IPS DF 6.9 (cell line): ENCODE results near the gene ITGB7.
"Not testable (repeated sequence)": the region's sequence is repeated elsewhere in the genome, so short reads cannot be mapped to it uniquely, and the experiment has no call there.

ENCODE experiments used
- DNase-seq: peaks from one replicate; pipeline ENCODE4 v3.0.0-alpha.2; 2013; ENCODE audit warnings: low read depth, low spot score
- H3K27ac ChIP-seq: one replicate; pipeline ENCODE4 v1.5.1; 2013; ENCODE audit warnings: low read length, control low read depth
- H3K27me3 ChIP-seq: 2 replicates; pipeline ENCODE4 v1.6.1; 2013; ENCODE audit warnings: mild to moderate bottlenecking, low read length; ENCODE audit not compliant: control insufficient read depth, insufficient read depth
- H3K36me3 ChIP-seq: 2 replicates; pipeline ENCODE4 v1.6.1; 2013; ENCODE audit warnings: low read length; ENCODE audit not compliant: control insufficient read depth, insufficient read depth
- H3K4me1 ChIP-seq: 2 replicates; pipeline ENCODE4 v1.6.1; 2013; ENCODE audit warnings: low read length; ENCODE audit not compliant: control insufficient read depth, insufficient read depth
- H3K4me3 ChIP-seq: 2 replicates; pipeline ENCODE4 v1.5.1; 2013; ENCODE audit warnings: mild to moderate bottlenecking, low read length
- H3K9me3 ChIP-seq: 2 replicates; pipeline ENCODE4 v1.6.1; 2013; ENCODE audit warnings: low read length, inconsistent platforms; ENCODE audit not compliant: control insufficient read depth, insufficient read depth
- WGBS: extraction: QIAGEN DNeasy Blood & Tissue Kit; methylation state at CpG from one replicate; pipeline ENCODE4 v1.1.7; 2013; ENCODE audit warnings: mixed read lengths, missing lambda C conversion rate; ENCODE audit not compliant: insufficient read length, insufficient coverage; 5-methylcytosine and 5-hydroxymethylcytosine counted together

Gene ITGB7

DNA sequence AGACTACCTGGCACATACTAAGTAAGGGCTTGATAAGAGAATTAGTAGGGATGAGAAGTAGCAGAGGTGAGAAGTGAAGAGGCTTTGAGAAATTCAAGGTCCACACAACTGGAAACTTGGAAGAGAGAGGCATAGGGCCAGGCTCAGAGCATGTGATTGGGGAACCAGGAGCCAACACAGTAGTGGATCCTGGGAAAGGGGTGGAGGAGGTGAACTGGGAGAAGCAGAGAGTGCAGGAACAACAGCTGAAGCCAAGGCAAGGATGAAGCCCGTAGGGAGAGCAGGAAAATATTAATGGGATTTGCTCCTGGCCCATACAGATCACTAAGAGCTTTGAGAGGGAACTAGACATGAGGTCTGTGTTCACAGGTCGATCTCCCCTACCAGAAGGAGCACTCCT lies 1.4 kb upstream of the ITGB7 start:
- Histone ChIP-seq H3K4me1 (peaks cover 3% of the 10 kb centered on the region), H3K36me3 (peaks cover 15% of the 10 kb centered on the region; the same call in 1 of the 2 replicates), H3K27me3 (no peaks in the 10 kb centered on the region), H3K9me3 (no peaks in the 10 kb centered on the region), H3K27ac (no peak overlapping the region), H3K4me3 (no peak overlapping the region)
- WGBS = no CpG with 5 or more reads among the region's 2 CpGs
- DNase-seq = no peak

DNA sequence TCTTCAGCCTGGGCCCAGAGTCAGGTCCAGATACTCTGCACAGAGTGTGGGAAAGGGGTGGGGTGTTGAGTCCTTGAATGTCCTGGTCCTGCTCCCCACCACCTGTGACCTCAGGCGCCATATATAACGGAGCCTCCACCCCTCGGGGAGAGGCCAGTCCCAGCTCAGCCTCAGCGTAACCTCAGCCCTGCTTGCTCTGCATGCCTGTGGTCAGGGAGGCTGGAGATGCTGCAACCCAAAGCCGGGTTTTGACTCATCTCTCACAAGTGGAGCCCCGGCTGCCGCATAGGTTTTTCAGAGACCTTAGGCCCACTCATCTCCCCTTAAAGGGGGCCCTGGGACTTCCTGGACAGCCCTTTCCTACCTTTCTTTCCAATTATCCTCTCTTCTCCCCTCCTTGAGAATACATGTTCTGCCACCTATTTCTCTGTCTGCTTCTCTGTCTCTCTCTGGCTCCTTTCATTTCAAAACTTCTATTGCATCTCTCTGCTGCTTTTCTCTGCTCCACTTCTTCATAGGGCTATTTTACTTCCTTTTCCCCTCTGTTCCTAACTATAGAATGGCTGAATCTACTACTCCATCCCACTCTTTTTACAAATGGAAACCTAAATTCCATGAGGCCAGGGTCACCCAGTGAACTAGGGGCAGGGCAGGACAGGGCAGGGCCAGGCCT lies 1.2 kb downstream of the ITGB7 start:
- no peaks in the 10 kb centered on the region for H3K9me3 ChIP-seq
- no peak for DNase-seq
- H3K36me3 ChIP-seq = peaks cover 2% of the 10 kb centered on the region; the same call in 1 of the 2 replicates
- H3K27ac ChIP-seq = no peak overlapping the region
- peaks cover 3% of the 10 kb centered on the region for H3K4me1 ChIP-seq
- no peaks in the 10 kb centered on the region; the same call in 1 of the 2 replicates for H3K27me3 ChIP-seq
- H3K4me3 ChIP-seq = no peak overlapping the region
- no CpG with 5 or more reads among the region's 7 CpGs for WGBS

- Histone ChIP-seq H3K27ac (no peak overlapping the region), H3K4me1 (peaks cover 3% of the 10 kb centered on the region), H3K9me3 (no peaks in the 10 kb centered on the region), H3K36me3 (no peaks in the 10 kb centered on the region), H3K27me3 (peaks cover 2% of the 10 kb centered on the region), H3K4me3 (no peak overlapping the region)
- DNase-seq = no peak
- no CpG with 5 or more reads among the region's 1 CpG for WGBS
Observed at GRCh38 chr12:53204351-53204750, 2.7 kb downstream of the ITGB7 start.

DNA sequence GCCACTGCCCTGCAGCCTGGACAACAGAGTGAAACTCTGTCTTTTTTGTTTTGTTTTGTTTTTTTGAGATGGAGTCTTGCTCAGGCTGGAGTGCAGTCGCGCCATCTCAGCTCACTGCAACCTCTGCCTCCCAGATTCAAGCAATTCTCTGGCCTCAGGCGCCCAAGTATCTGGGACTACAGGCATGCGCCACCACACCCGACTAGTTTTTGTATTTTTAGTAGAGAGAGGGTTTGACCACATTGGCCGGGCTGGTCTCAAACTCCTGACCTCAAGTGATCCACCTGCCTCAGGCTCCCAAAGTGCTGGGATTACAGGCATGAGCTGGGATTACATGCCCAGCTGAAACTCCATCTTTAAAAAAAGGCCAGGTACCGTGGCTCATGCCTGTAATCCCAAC lies 4.7 kb downstream of the ITGB7 start:
- no CpG with 5 or more reads among the region's 7 CpGs for WGBS
- H3K36me3 ChIP-seq, H3K27me3 ChIP-seq, H3K27ac ChIP-seq, H3K9me3 ChIP-seq, DNase-seq, H3K4me3 ChIP-seq, H3K4me1 ChIP-seq: not testable (repeated sequence)

- no peak overlapping the region for H3K4me3 ChIP-seq
- no CpG with 5 or more reads among the region's 4 CpGs for WGBS
Observed at GRCh38 chr12:53201639-53202038, 5.4 kb downstream of the ITGB7 start.

DNA sequence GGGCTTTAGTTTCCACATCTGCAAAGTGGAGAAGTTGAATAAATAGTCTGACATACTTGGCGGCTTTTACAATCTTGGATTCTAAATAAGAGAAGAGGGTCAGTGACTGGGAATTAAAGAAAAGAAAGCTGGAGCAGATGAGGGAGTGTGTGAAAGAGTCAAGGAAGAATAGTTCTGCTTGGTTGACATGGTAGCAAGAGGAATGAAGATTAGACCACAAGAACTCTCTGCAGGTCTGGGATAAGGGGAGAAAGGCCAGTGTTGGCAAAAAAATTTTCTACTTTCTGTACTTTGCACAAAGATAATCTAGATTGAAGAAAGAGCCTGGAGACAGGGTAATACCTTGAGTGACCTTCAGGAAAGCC lies 5.9 kb downstream of the ITGB7 start:
- Histone ChIP-seq H3K27ac (no peak overlapping the region), H3K9me3 (no peaks in the 10 kb centered on the region), H3K36me3 (no peaks in the 10 kb centered on the region), H3K4me3 (no peak overlapping the region), H3K27me3 (peaks cover 8% of the 10 kb centered on the region), H3K4me1 (no peaks in the 10 kb centered on the region)
- no peak for DNase-seq
- no CpG with 5 or more reads among the region's 1 CpG for WGBS

More at GRCh38 chr12:53201639-53202038, 5.4 kb downstream of the ITGB7 start:
- Histone ChIP-seq H3K9me3 (no peaks in the 10 kb centered on the region), H3K4me1 (no peaks in the 10 kb centered on the region), H3K27ac (no peak overlapping the region), H3K36me3 (no peaks in the 10 kb centered on the region), H3K27me3 (peaks cover 8% of the 10 kb centered on the region)
- no peak for DNase-seq

DNA sequence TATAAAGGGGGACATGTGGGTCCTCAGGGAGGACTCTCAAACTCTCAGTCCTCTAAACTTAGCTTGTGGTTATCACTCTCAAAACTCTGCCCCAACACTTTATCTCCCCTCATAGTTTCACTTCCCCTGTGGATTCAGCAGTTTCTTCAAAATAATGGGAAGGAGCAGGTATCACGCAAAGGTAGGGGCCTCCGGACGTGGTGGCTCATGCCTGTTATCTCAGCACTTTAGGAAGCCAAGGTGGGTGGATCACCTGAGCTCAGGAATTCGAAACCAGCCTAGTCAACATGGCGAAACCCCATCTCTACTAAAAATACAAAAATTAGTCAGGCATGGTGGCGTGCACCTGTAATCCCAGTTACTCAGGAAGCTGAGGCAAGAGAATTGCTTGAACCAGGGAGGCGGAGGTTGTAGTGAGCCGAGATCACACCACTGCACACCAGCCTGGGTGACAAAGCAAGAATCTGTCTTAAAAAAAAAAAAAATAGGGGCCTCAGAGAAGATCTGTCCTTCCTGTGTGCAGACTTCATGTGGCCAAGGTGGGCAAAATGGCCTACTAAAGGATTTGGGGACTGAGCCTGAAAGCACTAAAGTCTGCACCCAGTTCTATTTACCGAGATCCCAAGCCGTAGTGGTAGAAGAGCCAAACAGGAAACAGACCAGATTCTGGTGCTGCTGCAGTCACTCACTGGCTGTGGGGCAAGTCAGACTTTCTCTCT lies 6.4 kb downstream of the ITGB7 start:
- H3K9me3 ChIP-seq = no peaks in the 10 kb centered on the region
- no CpG with 5 or more reads among the region's 10 CpGs for WGBS
- peaks cover 10% of the 10 kb centered on the region for H3K27me3 ChIP-seq
- H3K4me3 ChIP-seq = no peak overlapping the region
- no peaks in the 10 kb centered on the region for H3K36me3 ChIP-seq
- no peak for DNase-seq
- H3K4me1 ChIP-seq = no peaks in the 10 kb centered on the region
- H3K27ac ChIP-seq = no peak overlapping the region

GRCh38 chr12:53200107-53200457 lies 7.0 kb downstream of the ITGB7 start:
- no peak for DNase-seq
- Histone ChIP-seq H3K27ac (no peak overlapping the region), H3K27me3 (peaks cover 10% of the 10 kb centered on the region), H3K4me3 (no peak overlapping the region), H3K9me3 (no peaks in the 10 kb centered on the region), H3K36me3 (no peaks in the 10 kb centered on the region), H3K4me1 (no peaks in the 10 kb centered on the region)
- no CpG with 5 or more reads among the region's 2 CpGs for WGBS

DNA sequence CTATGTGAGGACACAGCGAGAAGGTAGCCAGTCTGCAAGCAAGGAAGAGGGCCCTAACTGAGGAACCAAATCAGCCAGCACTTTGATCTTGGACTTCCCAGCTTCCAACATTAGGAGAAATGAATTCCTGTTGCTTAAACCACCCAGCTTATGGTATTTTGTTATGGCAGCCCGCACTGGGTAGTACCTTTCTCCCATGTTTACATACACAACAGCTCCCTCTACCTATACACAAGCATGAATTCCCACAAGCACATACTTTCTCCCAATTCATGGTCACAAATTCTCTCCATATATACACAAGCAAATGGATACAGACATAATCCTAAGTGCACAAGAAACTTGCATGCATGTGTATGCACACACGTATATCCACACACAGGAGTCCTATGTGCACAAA lies 7.4 kb downstream of the ITGB7 start:
- Histone ChIP-seq H3K36me3 (no peaks in the 10 kb centered on the region), H3K4me3 (no peak overlapping the region), H3K4me1 (no peaks in the 10 kb centered on the region), H3K9me3 (no peaks in the 10 kb centered on the region), H3K27me3 (peaks cover 10% of the 10 kb centered on the region), H3K27ac (no peak overlapping the region)
- no peak for DNase-seq
- no CpG with 5 or more reads among the region's 3 CpGs for WGBS

DNA sequence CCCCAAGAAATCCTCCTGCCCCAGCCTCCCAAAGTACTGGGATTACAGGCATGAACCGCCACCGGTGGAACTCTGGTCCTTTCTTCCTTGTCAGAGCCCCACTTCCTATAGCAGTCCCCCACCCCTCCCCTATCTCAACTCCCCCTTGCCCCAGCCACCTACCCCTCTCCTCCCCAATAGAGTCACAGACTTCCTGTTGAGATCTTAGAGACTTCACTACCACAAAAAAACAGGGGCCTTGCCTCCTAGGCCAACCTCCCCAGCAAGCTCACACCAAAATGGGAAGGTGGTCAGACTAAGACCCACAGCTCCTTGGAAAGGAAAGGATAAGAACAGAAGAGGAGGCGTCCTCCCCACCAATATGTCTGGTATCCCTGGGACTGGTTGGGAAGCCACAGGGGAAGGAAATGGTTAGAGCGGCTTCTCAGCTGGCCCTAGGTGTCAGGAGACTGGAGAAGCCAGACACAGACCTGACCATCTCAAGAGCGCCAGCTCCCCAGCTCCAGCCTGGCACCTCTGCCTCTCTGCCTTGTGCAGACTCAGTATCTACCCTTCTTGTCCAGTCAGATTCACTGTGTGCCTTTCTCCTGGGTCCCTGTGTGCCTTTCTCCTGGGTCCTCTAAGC lies 8.5 kb downstream of the ITGB7 start:
- Histone ChIP-seq H3K4me3 (no peak overlapping the region), H3K36me3 (no peaks in the 10 kb centered on the region), H3K27ac (no peak overlapping the region), H3K27me3 (peaks cover 10% of the 10 kb centered on the region), H3K9me3 (no peaks in the 10 kb centered on the region), H3K4me1 (no peaks in the 10 kb centered on the region)
- no peak for DNase-seq
- no CpG with 5 or more reads among the region's 5 CpGs for WGBS
